H9 (cell line): Measurements from ENCODE around the gene PFKL. TPM values are rescaled to one million over a fixed set of nuclear protein-coding genes. Genes with fewer than 3 reads are reported as not detected.

Experiments used
- DNase-seq: peaks from one replicate; pipeline ENCODE4 v3.0.0-alpha.2; 2017
- H2AFZ ChIP-seq: one replicate; pipeline ENCODE4 v1.6.1; 2013; ENCODE audit warnings: mild to moderate bottlenecking, low read length, control low read depth, moderate library complexity
- H2AK5ac ChIP-seq: 2 replicates; pipeline ENCODE4 v1.6.1; 2013; ENCODE audit warnings: low read length, control low read depth, mixed read lengths; ENCODE audit not compliant: insufficient read length
- H2BK120ac ChIP-seq: one replicate; pipeline ENCODE4 v1.6.1; 2013; ENCODE audit warnings: low read depth, mild to moderate bottlenecking, low read length, control low read depth, inconsistent platforms; ENCODE audit not compliant: poor library complexity, severe bottlenecking
- H2BK12ac ChIP-seq: 2 replicates; pipeline ENCODE4 v1.6.1; 2013; ENCODE audit warnings: low read length, control low read depth, mixed read lengths, low read depth; ENCODE audit not compliant: insufficient read length
- H2BK15ac ChIP-seq: 2 replicates; pipeline ENCODE4 v1.6.1; 2013; ENCODE audit warnings: low read depth, low read length, control low read depth
- H2BK20ac ChIP-seq: one replicate; pipeline ENCODE4 v1.6.1; 2013; ENCODE audit warnings: low read depth, mild to moderate bottlenecking, low read length, control low read depth, inconsistent platforms; ENCODE audit not compliant: poor library complexity, severe bottlenecking
- H2BK5ac ChIP-seq: 2 replicates; pipeline ENCODE4 v1.6.1; 2013; ENCODE audit warnings: low read length, control low read depth, mixed read lengths; ENCODE audit not compliant: insufficient read length
- H3K14ac ChIP-seq: 2 replicates; pipeline ENCODE4 v1.6.1; 2013; ENCODE audit warnings: low read length, control low read depth; ENCODE audit not compliant: insufficient read depth
- H3K18ac ChIP-seq: 2 replicates; pipeline ENCODE4 v1.6.1; 2013; ENCODE audit warnings: low read depth, mild to moderate bottlenecking, mixed read lengths, low read length, control low read depth; ENCODE audit not compliant: insufficient read length
- H3K23ac ChIP-seq: 2 replicates; pipeline ENCODE4 v1.6.1; 2013; ENCODE audit warnings: low read length, control low read depth, mixed read lengths, low read depth; ENCODE audit not compliant: insufficient read length
- H3K23me2 ChIP-seq: 2 replicates; pipeline ENCODE4 v1.6.1; 2013; ENCODE audit warnings: low read depth, mild to moderate bottlenecking, mixed read lengths, low read length, control low read depth; ENCODE audit not compliant: insufficient read length, poor library complexity, severe bottlenecking
- H3K27ac ChIP-seq: 2 replicates; pipeline ENCODE4 v1.5.1; 2013; ENCODE audit warnings: low read length, control low read depth, mixed read lengths, low read depth; ENCODE audit not compliant: insufficient read length
- H3K27me3 ChIP-seq: 2 replicates; pipeline ENCODE4 v1.6.1; 2013; ENCODE audit warnings: low read length, control low read depth, inconsistent platforms; ENCODE audit not compliant: insufficient read depth
- H3K4ac ChIP-seq: 2 replicates; pipeline ENCODE4 v1.6.1; 2013; ENCODE audit warnings: low read depth, mild to moderate bottlenecking, control low read depth, inconsistent platforms, low read length, moderate library complexity
- H3K4me1 ChIP-seq: 2 replicates; pipeline ENCODE4 v1.6.1; 2013; ENCODE audit warnings: low read length, control low read depth, inconsistent platforms; ENCODE audit not compliant: insufficient read depth
- H3K4me2 ChIP-seq: 2 replicates; pipeline ENCODE4 v1.6.1; 2013; ENCODE audit warnings: low read length, control low read depth, mixed read lengths; ENCODE audit not compliant: insufficient read length, insufficient read depth
- H3K56ac ChIP-seq: 2 replicates; pipeline ENCODE4 v1.6.1; 2013; ENCODE audit warnings: low read depth, mild to moderate bottlenecking, mixed read lengths, low read length, control low read depth; ENCODE audit not compliant: insufficient read length
- H3K79me1 ChIP-seq: 2 replicates; pipeline ENCODE4 v1.6.1; 2013; ENCODE audit warnings: low read depth, mild to moderate bottlenecking, moderate library complexity, low read length, control low read depth, inconsistent platforms; ENCODE audit not compliant: insufficient read depth, poor library complexity, severe bottlenecking
- H3K79me2 ChIP-seq: 2 replicates; pipeline ENCODE4 v1.6.1; 2013; ENCODE audit warnings: low read length, control low read depth, inconsistent platforms; ENCODE audit not compliant: insufficient read depth
- H3K9ac ChIP-seq: 2 replicates; pipeline ENCODE4 v1.6.1; 2013; ENCODE audit warnings: low read length, control low read depth, mixed read lengths; ENCODE audit not compliant: insufficient read length; ENCODE audit errors: extremely low read depth
- H3K9me3 ChIP-seq: one replicate; pipeline ENCODE4 v1.6.1; 2013; ENCODE audit warnings: low read depth, low read length, inconsistent platforms; ENCODE audit not compliant: control insufficient read depth
- H3T11ph ChIP-seq: one replicate; pipeline ENCODE4 v1.6.1; 2013; ENCODE audit warnings: mild to moderate bottlenecking, low read length, control low read depth, inconsistent platforms
- H4K20me1 ChIP-seq: one replicate; pipeline ENCODE4 v1.6.1; 2013; ENCODE audit not compliant: control insufficient read depth, insufficient read length, insufficient read depth
- H4K5ac ChIP-seq: 2 replicates; pipeline ENCODE4 v1.6.1; 2013; ENCODE audit warnings: low read depth, mild to moderate bottlenecking, mixed read lengths, low read length, control low read depth; ENCODE audit not compliant: insufficient read length
- H4K8ac ChIP-seq: replicated peaks from 2 replicates; pipeline ENCODE4 v1.6.1; 2013; ENCODE audit warnings: low read length, control low read depth, mixed read lengths, low read depth; ENCODE audit not compliant: insufficient read length
- H4K91ac ChIP-seq: 2 replicates; pipeline ENCODE4 v1.6.1; 2013; ENCODE audit warnings: low read depth, mild to moderate bottlenecking, moderate library complexity, mixed read lengths, low read length, control low read depth; ENCODE audit not compliant: insufficient read length
- H3K27ac Mint-ChIP-seq, 3 experiments: 2 replicates in 2 of 3; 3 replicates in 1 of 3; pipeline ENCODE4 v1.8.0; 2020 to 2021; ENCODE audit warnings: mixed read lengths in 3 of 3, mild to moderate bottlenecking in 1 of 3, moderate library complexity in 1 of 3
- H3K27me3 Mint-ChIP-seq: 2 replicates; pipeline ENCODE4 v1.8.0; 2021; ENCODE audit warnings: low read depth, mild to moderate bottlenecking, moderate library complexity, mixed read lengths
- H3K36me3 Mint-ChIP-seq, 3 experiments: 2 replicates in 2 of 3; 3 replicates in 1 of 3; pipeline ENCODE4 v1.8.0; 2020 to 2021; ENCODE audit warnings: low read depth in 3 of 3, mixed read lengths in 3 of 3; ENCODE audit not compliant: insufficient read depth in 1 of 3
- H3K4me1 Mint-ChIP-seq, 2 experiments: 2 replicates each; pipeline ENCODE4 v1.8.0; 2020; ENCODE audit warnings: mixed read lengths in 2 of 2
- H3K4me3 Mint-ChIP-seq, 2 experiments: 2 replicates in 1 of 2; 3 replicates in 1 of 2; pipeline ENCODE4 v1.8.0; 2020 to 2021; ENCODE audit warnings: mild to moderate bottlenecking in 2 of 2, mixed read lengths in 2 of 2, moderate library complexity in 1 of 2
- H3K9me3 Mint-ChIP-seq, 2 experiments: 2 replicates in 1 of 2; 3 replicates in 1 of 2; pipeline ENCODE4 v1.8.0; 2020; ENCODE audit warnings: mild to moderate bottlenecking in 2 of 2, mixed read lengths in 2 of 2, moderate library complexity in 1 of 2
- CTCF ChIP-seq: fragments of 200-600 bp; sonication (generic); conservative IDR thresholded peaks from 3 replicates; pipeline ENCODE4 v1.8.0; 2021; ENCODE audit warnings: antibody characterized with exemption, mild to moderate bottlenecking
- WGBS: extraction: QIAGEN DNeasy Blood & Tissue Kit; methylation state at CpG from one replicate; pipeline ENCODE4 v1.1.7; 2013; ENCODE audit warnings: missing lambda C conversion rate, low lambda C conversion rate, mixed read lengths; ENCODE audit not compliant: insufficient read length; ENCODE audit errors: extremely low coverage; 5-methylcytosine and 5-hydroxymethylcytosine counted together
- total RNA-seq: library from RNA; stranded (reverse); gene quantifications from 2 replicates; pipeline ENCODE4 v1.2.1, GENCODE V29; 2021

PFKL gene
- total RNA-seq, 1 experiment from 2014 or later: 107 TPM

- H2BK20ac ChIP-seq: no peak overlapping the region
- H3K9ac ChIP-seq: no peak overlapping the region
- H2AK5ac ChIP-seq: no peak overlapping the region
- Mint-ChIP-seq H3K9me3 (peaks cover 18 to 23% of the 10 kb centered on the region in 2 experiments), H3K4me3 (peak overlapping the region; percentile 12 to 70), H3K27me3 (peaks cover 46% of the 10 kb centered on the region), H3K27ac (no peak overlapping the region), H3K36me3 (peaks cover 0 to 5% (median 4%) of the 10 kb centered on the region in 3 experiments; a peak in 3 of 7 replicates), H3K4me1 (peaks cover 2 to 9% of the 10 kb centered on the region in 2 experiments; a peak in 2 of 4 replicates)
- no peaks in the 10 kb centered on the region for H3K79me1 ChIP-seq
- H2BK5ac ChIP-seq: no peak overlapping the region
- no peaks in the 10 kb centered on the region for H3K9me3 ChIP-seq
- no peak overlapping the region for H3T11ph ChIP-seq
- no peak overlapping the region for H3K18ac ChIP-seq
- H2BK120ac ChIP-seq: no peak overlapping the region
- H2BK12ac ChIP-seq: no peak overlapping the region
- TF ChIP-seq CTCF: no peak
- no peaks in the 10 kb centered on the region for H3K4me1 ChIP-seq
- no peak overlapping the region for H4K91ac ChIP-seq
- no peak overlapping the region for H3K4ac ChIP-seq
- peaks cover 4% of the 10 kb centered on the region; the same call in 1 of the 2 replicates for H3K27me3 ChIP-seq
- H4K5ac ChIP-seq: no peak overlapping the region
- H3K79me2 ChIP-seq: no peaks in the 10 kb centered on the region
- peak; percentile 75 for DNase-seq
- no peak overlapping the region for H3K56ac ChIP-seq
- no CpG with 5 or more reads among the region's 29 CpGs for WGBS
- H3K27ac ChIP-seq: no peak overlapping the region
- H4K20me1 ChIP-seq: no peaks in the 10 kb centered on the region
- no peak overlapping the region for H4K8ac ChIP-seq
- no peak overlapping the region for H3K23ac ChIP-seq
- no peak overlapping the region for H2AFZ ChIP-seq
- H3K23me2 ChIP-seq: peaks cover 3% of the 10 kb centered on the region
- H3K14ac ChIP-seq: no peak overlapping the region
- no peak overlapping the region for H2BK15ac ChIP-seq
- H3K4me2 ChIP-seq: peak overlapping the region; percentile 35
Measured at GRCh38 chr21:44370027-44370735, 70.3 kb downstream of the PFKL start.
